Measurements from ENCODE around the gene MXRA7.
A peak's percentile ranks its signal among the peaks of the same experiment; 100 is the strongest.
"Not testable (repeated sequence)": the region's sequence is repeated elsewhere in the genome, so short reads cannot be mapped to it uniquely, and the experiment has no call there.

The MXRA7 gene

DNA sequence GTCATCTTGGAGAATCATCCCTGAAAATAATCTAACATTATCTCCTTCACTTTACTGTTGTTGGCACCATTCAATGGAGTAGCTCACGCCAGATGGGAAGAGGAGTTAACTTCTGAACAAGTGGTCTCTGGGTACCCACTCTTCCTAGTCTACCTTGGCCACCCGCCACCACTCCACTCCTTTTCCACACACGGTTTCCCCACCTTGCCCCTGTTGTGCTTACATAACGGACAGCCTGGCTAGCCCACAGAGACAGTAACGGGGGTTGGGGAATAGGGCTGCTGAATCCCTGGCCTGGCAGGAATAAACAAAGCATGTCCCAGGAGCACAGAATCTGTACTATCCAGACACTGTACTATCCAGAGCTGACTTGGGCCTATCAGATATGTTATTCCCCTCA is 3.6 kb upstream of the MXRA7 start:
- ChIA-PET POLR2A (interaction anchor here (0.9 to 2.1 kb wide), 4 partner anchors 13 to 128 kb away, joined by 3 to 8 read pairs (median 4); partner anchors contain the start of genes SRSF2 and ST6GALNAC2), CTCF (interaction anchor here (0.6 to 9.8 kb wide), 27 partner anchors 11 to 342 kb away, joined by 3 to 175 read pairs (median 5); partner anchors contain the start of genes JMJD6, METTL23, PRCD and ST6GALNAC1)
- no peak overlapping the region for H3K27ac ChIP-seq (ENCODE audit: extremely low read depth, low read depth, low read length)
- H3K36me3 ChIP-seq (ENCODE audit: control insufficient read depth in 2 of 2, insufficient read depth in 1 of 2, low read length in 2 of 2): peaks cover 26 to 61% of the 10 kb centered on the region in 2 experiments; a peak in 2 of 3 replicates
- H3K9me3 ChIP-seq (ENCODE audit: control insufficient read depth, insufficient read depth, low read depth, low read length): no peaks in the 10 kb centered on the region
- no peak overlapping the region for H3K4me3 ChIP-seq (ENCODE audit: low read depth, low read length)
- H3K4me1 ChIP-seq (ENCODE audit: control insufficient read depth, insufficient read depth, low read length): peaks cover 40% of the 10 kb centered on the region
- TF ChIP-seq ZNF629 (tag by site-specific recombination; IDR thresholded peaks at IDR 0.05): no peak
- TF ChIP-seq, protein P1, sequence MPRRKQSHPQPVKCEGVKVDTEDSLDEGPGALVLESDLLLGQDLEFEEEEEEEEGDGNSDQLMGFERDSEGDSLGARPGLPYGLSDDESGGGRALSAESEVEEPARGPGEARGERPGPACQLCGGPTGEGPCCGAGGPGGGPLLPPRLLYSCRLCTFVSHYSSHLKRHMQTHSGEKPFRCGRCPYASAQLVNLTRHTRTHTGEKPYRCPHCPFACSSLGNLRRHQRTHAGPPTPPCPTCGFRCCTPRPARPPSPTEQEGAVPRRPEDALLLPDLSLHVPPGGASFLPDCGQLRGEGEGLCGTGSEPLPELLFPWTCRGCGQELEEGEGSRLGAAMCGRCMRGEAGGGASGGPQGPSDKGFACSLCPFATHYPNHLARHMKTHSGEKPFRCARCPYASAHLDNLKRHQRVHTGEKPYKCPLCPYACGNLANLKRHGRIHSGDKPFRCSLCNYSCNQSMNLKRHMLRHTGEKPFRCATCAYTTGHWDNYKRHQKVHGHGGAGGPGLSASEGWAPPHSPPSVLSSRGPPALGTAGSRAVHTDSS (tag by site-specific recombination; IDR thresholded peaks at IDR 0.05): no peak
- TF ChIP-seq ZNF37A (tag by site-specific recombination; IDR thresholded peaks at IDR 0.05): no peak
- no peak for TF ChIP-seq ZNF114 (tag by site-specific recombination; IDR thresholded peaks at IDR 0.05)
- no peak for TF ChIP-seq SETDB1 (IDR thresholded peaks at IDR 0.05; ENCODE audit: insufficient read length, low read length)
- TF ChIP-seq RBAK (tag by site-specific recombination; IDR thresholded peaks at IDR 0.05): no peak
- no peak for TF ChIP-seq ZNF292 (tag by site-specific recombination; IDR thresholded peaks at IDR 0.05; ENCODE audit: borderline replicate concordance, low read depth)

DNA sequence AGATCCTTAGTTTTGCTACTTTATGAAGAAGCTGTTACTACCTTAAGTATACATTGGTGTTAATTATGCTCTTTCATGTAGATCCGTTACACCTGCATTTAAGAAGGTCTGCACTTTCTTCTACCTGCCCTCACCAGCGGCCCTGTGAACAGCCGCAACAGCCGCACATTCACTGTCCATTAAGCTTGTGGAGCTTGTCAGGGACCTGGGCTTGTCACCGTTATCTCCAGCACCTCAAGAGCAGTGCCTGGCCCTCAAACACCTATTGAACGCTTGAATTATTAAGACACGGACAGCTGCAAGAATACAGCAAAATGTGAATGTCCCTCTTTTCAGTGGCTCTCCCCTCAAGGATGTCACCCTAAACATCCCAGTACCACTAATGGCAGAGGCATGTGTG is 3.0 kb upstream of the MXRA7 start:
- TF ChIP-seq ZNF114 (tag by site-specific recombination; IDR thresholded peaks at IDR 0.05): no peak
- TF ChIP-seq, protein P2, sequence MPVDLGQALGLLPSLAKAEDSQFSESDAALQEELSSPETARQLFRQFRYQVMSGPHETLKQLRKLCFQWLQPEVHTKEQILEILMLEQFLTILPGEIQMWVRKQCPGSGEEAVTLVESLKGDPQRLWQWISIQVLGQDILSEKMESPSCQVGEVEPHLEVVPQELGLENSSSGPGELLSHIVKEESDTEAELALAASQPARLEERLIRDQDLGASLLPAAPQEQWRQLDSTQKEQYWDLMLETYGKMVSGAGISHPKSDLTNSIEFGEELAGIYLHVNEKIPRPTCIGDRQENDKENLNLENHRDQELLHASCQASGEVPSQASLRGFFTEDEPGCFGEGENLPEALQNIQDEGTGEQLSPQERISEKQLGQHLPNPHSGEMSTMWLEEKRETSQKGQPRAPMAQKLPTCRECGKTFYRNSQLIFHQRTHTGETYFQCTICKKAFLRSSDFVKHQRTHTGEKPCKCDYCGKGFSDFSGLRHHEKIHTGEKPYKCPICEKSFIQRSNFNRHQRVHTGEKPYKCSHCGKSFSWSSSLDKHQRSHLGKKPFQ (tag by site-specific recombination; IDR thresholded peaks at IDR 0.05): no peak
- TF ChIP-seq ZNF791 (tag by site-specific recombination; IDR thresholded peaks at IDR 0.05): no peak
- no peak for TF ChIP-seq SP7 (tag by site-specific recombination; IDR thresholded peaks at IDR 0.05)
- TF ChIP-seq, protein P3, sequence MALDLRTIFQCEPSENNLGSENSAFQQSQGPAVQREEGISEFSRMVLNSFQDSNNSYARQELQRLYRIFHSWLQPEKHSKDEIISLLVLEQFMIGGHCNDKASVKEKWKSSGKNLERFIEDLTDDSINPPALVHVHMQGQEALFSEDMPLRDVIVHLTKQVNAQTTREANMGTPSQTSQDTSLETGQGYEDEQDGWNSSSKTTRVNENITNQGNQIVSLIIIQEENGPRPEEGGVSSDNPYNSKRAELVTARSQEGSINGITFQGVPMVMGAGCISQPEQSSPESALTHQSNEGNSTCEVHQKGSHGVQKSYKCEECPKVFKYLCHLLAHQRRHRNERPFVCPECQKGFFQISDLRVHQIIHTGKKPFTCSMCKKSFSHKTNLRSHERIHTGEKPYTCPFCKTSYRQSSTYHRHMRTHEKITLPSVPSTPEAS (tag by site-specific recombination; IDR thresholded peaks at IDR 0.05): no peak
- ChIA-PET POLR2A (interaction anchor here (0.9 to 2.1 kb wide), 7 partner anchors 9 to 128 kb away, joined by 3 to 8 read pairs (median 4); partner anchors contain the start of genes SRSF2 and ST6GALNAC2), CTCF (interaction anchor here (0.5 to 9.8 kb wide), 28 partner anchors 11 to 1649 kb away, joined by 3 to 175 read pairs (median 5); partner anchors contain the start of genes JMJD6, METTL23, PRCD and ST6GALNAC1)
- Histone ChIP-seq H3K27ac (ENCODE audit: extremely low read depth, low read depth, low read length) (no peak overlapping the region), H3K4me1 (ENCODE audit: control insufficient read depth, insufficient read depth, low read length) (peaks cover 43% of the 10 kb centered on the region), H3K36me3 (ENCODE audit: control insufficient read depth in 2 of 2, insufficient read depth in 1 of 2, low read length in 2 of 2) (peaks cover 21 to 55% of the 10 kb centered on the region in 2 experiments; a peak in 2 of 3 replicates), H3K9me3 (ENCODE audit: control insufficient read depth, insufficient read depth, low read depth, low read length) (no peaks in the 10 kb centered on the region), H3K4me3 (ENCODE audit: low read depth, low read length) (no peak overlapping the region)

DNA sequence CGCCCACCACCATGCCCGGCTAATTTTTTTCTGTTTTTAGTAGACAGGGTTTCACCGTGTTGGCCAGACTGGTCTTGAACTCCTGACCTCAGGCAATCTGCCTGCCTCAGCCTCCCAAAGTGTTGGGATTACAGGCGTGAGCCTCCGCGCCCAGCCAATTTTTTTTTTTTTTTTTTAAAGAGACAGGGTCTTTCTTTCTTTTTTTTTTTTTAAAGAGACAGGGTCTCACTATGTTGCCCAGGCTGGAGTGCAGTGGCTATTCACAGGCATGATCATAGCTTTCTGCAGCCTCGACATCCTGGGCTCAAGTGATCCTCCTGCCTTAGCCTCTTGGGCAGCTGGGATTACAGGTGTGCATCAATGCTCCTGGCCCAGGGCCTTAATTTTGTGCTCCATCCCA is 1.6 kb upstream of the MXRA7 start:
- peaks cover 49% of the 10 kb centered on the region for H3K4me1 ChIP-seq (ENCODE audit: control insufficient read depth, insufficient read depth, low read length)
- peaks cover 14 to 49% of the 10 kb centered on the region in 2 experiments; a peak in 2 of 3 replicates for H3K36me3 ChIP-seq (ENCODE audit: control insufficient read depth in 2 of 2, insufficient read depth in 1 of 2, low read length in 2 of 2)
- not testable (repeated sequence) for H3K27ac ChIP-seq (ENCODE audit: extremely low read depth, low read depth, low read length); H3K9me3 ChIP-seq (ENCODE audit: control insufficient read depth, insufficient read depth, low read depth, low read length); H3K4me3 ChIP-seq (ENCODE audit: low read depth, low read length)
- ChIA-PET CTCF (interaction anchor here (0.6 to 9.8 kb wide), 9 partner anchors 10 to 530 kb away, joined by 3 to 175 read pairs (median 7); partner anchors contain the start of genes JMJD6 and METTL23), POLR2A (interaction anchor here (0.6 to 3.5 kb wide), 6 partner anchors 23 to 530 kb away, joined by 3 to 22 read pairs (median 6); no protein-coding TSS in a partner anchor)
- TF ChIP-seq, protein P4, sequence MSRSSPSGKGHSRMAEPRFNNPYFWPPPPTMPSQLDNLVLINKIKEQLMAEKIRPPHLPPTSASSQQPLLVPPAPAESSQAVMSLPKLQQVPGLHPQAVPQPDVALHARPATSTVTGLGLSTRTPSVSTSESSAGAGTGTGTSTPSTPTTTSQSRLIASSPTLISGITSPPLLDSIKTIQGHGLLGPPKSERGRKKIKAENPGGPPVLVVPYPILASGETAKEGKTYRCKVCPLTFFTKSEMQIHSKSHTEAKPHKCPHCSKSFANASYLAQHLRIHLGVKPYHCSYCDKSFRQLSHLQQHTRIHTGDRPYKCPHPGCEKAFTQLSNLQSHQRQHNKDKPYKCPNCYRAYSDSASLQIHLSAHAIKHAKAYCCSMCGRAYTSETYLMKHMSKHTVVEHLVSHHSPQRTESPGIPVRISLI (tag by site-specific recombination; IDR thresholded peaks at IDR 0.05): peak; percentile 79
- peak; percentile 91; the same call in 1 of the 2 replicates for TF ChIP-seq ZNF121 (tag by site-specific recombination; IDR thresholded peaks at IDR 0.05)

Measured in HEK293 (cell line).